ENCODE results near the gene SPACA4.

- TF ChIP-seq BACH2 (CRISPR knock-in tag; IDR thresholded peaks at IDR 0.05; ENCODE audit: borderline replicate concordance) (no peak), ZFP3 (CRISPR knock-in tag; IDR thresholded peaks at IDR 0.05) (0 out of 2 replicates have a peak, but pooled peaks have one; percentile 33), CSRNP3 (CRISPR knock-in tag; IDR thresholded peaks at IDR 0.05) (no peak), PATZ1 (CRISPR knock-in tag; IDR thresholded peaks at IDR 0.05; ENCODE audit: borderline replicate concordance) (no peak; the same call in 1 of the 2 replicates), TCF4 (CRISPR knock-in tag; IDR thresholded peaks at IDR 0.05; ENCODE audit: borderline replicate concordance) (no peak), CREB5 (CRISPR knock-in tag; IDR thresholded peaks at IDR 0.05; ENCODE audit: low read depth) (no peak), POU6F1 (CRISPR knock-in tag; IDR thresholded peaks at IDR 0.05; ENCODE audit: borderline replicate concordance, low read depth) (no peak), ARNTL (CRISPR knock-in tag; IDR thresholded peaks at IDR 0.05; ENCODE audit: borderline replicate concordance, low read depth) (no peak), ISL1 (CRISPR knock-in tag; IDR thresholded peaks at IDR 0.05) (no peak), ZFP30 (CRISPR knock-in tag; IDR thresholded peaks at IDR 0.05) (no peak), TSHZ2 (CRISPR knock-in tag; IDR thresholded peaks at IDR 0.05) (no peak), ZC3H10 (CRISPR knock-in tag; IDR thresholded peaks at IDR 0.05) (no peak)
These were observed 38.1 kb upstream of the SPACA4 start for GRCh38 chr19:48568345-48568886.

Measured in SK-N-SH treated with all-trans-retinoic acid at 6 μM for 48 hours (cell line).